ENCODE measurements around the gene PAN3. TPM values are rescaled to one million over a fixed set of nuclear protein-coding genes. Genes with fewer than 3 reads are reported as not detected.

The PAN3 gene
- total RNA-seq, 1 donor from 2014 or later: 51.9 TPM

- no peak overlapping the region for H3K4me3 Mint-ChIP-seq (ENCODE audit: unreplicated experiment)
Observed at GRCh38 chr13:28229522-28230411, 91.4 kb downstream of the PAN3 start.

DNA sequence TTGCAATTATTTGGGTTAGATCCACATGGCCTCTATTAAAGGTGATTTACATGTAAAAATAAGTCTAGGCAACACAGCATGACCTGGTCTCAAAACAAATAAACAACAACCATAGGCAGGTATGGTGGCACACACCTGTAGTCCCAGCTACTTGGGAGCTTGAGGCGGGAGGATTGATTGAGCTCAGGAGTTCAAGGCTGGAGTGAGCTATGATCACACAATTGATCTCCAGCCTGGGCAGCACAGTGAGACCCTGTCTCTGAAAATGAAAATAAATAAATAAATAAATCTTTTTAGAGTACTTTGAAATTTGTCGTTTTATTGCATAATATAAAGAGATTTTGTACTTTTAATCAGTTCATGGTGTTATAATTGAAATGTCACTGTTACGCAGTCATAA is 93.3 kb downstream of the PAN3 start:
- no peaks in the 10 kb centered on the region for H3K27me3 Mint-ChIP-seq (ENCODE audit: unreplicated experiment)
- no peak for DNase-seq (ENCODE audit: low spot score)
- H3K36me3 Mint-ChIP-seq (ENCODE audit: low read depth, unreplicated experiment): peaks cover 12% of the 10 kb centered on the region
- H3K27ac Mint-ChIP-seq (ENCODE audit: unreplicated experiment): no peak overlapping the region
- peaks cover 27% of the 10 kb centered on the region for H3K4me1 Mint-ChIP-seq (ENCODE audit: unreplicated experiment)
- TF ChIP-seq, protein P1, sequence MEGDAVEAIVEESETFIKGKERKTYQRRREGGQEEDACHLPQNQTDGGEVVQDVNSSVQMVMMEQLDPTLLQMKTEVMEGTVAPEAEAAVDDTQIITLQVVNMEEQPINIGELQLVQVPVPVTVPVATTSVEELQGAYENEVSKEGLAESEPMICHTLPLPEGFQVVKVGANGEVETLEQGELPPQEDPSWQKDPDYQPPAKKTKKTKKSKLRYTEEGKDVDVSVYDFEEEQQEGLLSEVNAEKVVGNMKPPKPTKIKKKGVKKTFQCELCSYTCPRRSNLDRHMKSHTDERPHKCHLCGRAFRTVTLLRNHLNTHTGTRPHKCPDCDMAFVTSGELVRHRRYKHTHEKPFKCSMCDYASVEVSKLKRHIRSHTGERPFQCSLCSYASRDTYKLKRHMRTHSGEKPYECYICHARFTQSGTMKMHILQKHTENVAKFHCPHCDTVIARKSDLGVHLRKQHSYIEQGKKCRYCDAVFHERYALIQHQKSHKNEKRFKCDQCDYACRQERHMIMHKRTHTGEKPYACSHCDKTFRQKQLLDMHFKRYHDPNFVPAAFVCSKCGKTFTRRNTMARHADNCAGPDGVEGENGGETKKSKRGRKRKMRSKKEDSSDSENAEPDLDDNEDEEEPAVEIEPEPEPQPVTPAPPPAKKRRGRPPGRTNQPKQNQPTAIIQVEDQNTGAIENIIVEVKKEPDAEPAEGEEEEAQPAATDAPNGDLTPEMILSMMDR (IDR thresholded peaks at IDR 0.05; ENCODE audit: unreplicated experiment): no peak
- H3K9me3 Mint-ChIP-seq (ENCODE audit: unreplicated experiment): no peaks in the 10 kb centered on the region
- H3K4me3 Mint-ChIP-seq (ENCODE audit: unreplicated experiment): no peak overlapping the region

More at GRCh38 chr13:28229522-28230411, 91.4 kb downstream of the PAN3 start:
- Mint-ChIP-seq H3K36me3 (ENCODE audit: low read depth, unreplicated experiment) (peaks cover 12% of the 10 kb centered on the region), H3K27me3 (ENCODE audit: unreplicated experiment) (no peaks in the 10 kb centered on the region), H3K27ac (ENCODE audit: unreplicated experiment) (peak overlapping the region; percentile 19), H3K9me3 (ENCODE audit: unreplicated experiment) (no peaks in the 10 kb centered on the region), H3K4me1 (ENCODE audit: unreplicated experiment) (peaks cover 23% of the 10 kb centered on the region)
- TF ChIP-seq, protein P1 (IDR thresholded peaks at IDR 0.05; ENCODE audit: unreplicated experiment): no peak
- DNase-seq (ENCODE audit: low spot score): no peak

DNA sequence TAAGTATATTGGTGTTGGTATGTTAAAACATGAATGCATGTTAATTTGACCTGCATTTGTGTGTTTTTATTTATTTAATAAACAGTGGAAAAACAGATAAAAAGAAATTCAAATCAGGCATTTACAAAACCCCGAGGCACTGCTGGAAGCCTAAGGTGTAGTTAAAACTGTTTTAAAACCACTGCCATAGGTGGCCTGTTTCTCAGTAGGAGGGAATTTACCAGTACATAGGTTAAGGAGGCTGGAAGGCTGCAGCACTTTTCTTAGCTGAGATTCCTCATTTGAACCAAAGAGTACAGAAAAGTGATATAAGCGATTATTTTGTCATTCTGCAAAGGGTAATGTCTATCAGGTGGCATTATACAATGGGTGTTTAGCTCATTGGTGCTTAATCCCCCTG is 99.6 kb downstream of the PAN3 start:
- H3K36me3 Mint-ChIP-seq (ENCODE audit: low read depth, unreplicated experiment): no peaks in the 10 kb centered on the region
- H3K9me3 Mint-ChIP-seq (ENCODE audit: unreplicated experiment): no peaks in the 10 kb centered on the region
- no peak overlapping the region for H3K4me3 Mint-ChIP-seq (ENCODE audit: unreplicated experiment)
- TF ChIP-seq, protein P1 (IDR thresholded peaks at IDR 0.05; ENCODE audit: unreplicated experiment): no peak
- no peak overlapping the region for H3K27ac Mint-ChIP-seq (ENCODE audit: unreplicated experiment)
- H3K27me3 Mint-ChIP-seq (ENCODE audit: unreplicated experiment): no peaks in the 10 kb centered on the region
- no peak for DNase-seq (ENCODE audit: low spot score)
- H3K4me1 Mint-ChIP-seq (ENCODE audit: unreplicated experiment): peaks cover 22% of the 10 kb centered on the region

DNA sequence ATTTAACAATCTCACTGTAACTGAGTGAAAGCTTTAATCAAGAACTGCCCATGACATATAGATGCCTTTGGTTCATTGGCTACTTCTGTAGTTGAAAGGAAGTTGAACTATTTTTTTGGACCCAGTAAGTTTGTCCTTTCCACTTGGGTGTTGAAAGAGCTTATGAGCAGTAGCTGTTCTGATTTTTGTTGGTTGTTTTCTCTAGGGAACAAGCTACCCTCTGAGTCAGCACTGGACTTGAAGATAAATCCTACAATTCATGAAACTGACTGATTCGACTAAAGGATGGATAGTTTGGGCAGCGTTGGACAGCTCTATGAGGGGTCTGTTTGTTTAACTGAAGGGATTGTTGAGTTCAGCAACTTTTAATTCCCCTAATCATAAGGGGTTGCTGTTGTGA is 101.0 kb downstream of the PAN3 start:
- Mint-ChIP-seq H3K4me3 (ENCODE audit: unreplicated experiment) (no peak overlapping the region), H3K9me3 (ENCODE audit: unreplicated experiment) (no peaks in the 10 kb centered on the region), H3K36me3 (ENCODE audit: low read depth, unreplicated experiment) (peaks cover 3% of the 10 kb centered on the region), H3K27me3 (ENCODE audit: unreplicated experiment) (no peaks in the 10 kb centered on the region), H3K27ac (ENCODE audit: unreplicated experiment) (no peak overlapping the region), H3K4me1 (ENCODE audit: unreplicated experiment) (peaks cover 16% of the 10 kb centered on the region)
- TF ChIP-seq, protein P1 (IDR thresholded peaks at IDR 0.05; ENCODE audit: unreplicated experiment): no peak
- no peak for DNase-seq (ENCODE audit: low spot score)

- H3K27ac Mint-ChIP-seq (ENCODE audit: unreplicated experiment): no peak overlapping the region
- no peaks in the 10 kb centered on the region for H3K9me3 Mint-ChIP-seq (ENCODE audit: unreplicated experiment)
- no peak for DNase-seq (ENCODE audit: low spot score)
- no peak overlapping the region for H3K4me3 Mint-ChIP-seq (ENCODE audit: unreplicated experiment)
- H3K36me3 Mint-ChIP-seq (ENCODE audit: low read depth, unreplicated experiment): peaks cover 9% of the 10 kb centered on the region
- no peaks in the 10 kb centered on the region for H3K4me1 Mint-ChIP-seq (ENCODE audit: unreplicated experiment)
- TF ChIP-seq, protein P1 (IDR thresholded peaks at IDR 0.05; ENCODE audit: unreplicated experiment): no peak
- H3K27me3 Mint-ChIP-seq (ENCODE audit: unreplicated experiment): no peaks in the 10 kb centered on the region
Observed at GRCh38 chr13:28245465-28245864, 107.1 kb downstream of the PAN3 start.

Data from endothelial cell (in vitro differentiated cells).